Measurements from ENCODE around the gene C4orf54.

The C4orf54 gene

GRCh38 chr4:99651811-99652485, 5.7 kb downstream of the C4orf54 start:
- DNase-seq: no peak

GRCh38 chr4:99651016-99651769, 6.4 kb downstream of the C4orf54 start:
- DNase-seq: no peak

GRCh38 chr4:99649778-99650177, 7.8 kb downstream of the C4orf54 start:
- no peak for DNase-seq

GRCh38 chr4:99649208-99649607, 8.4 kb downstream of the C4orf54 start:
- no peak for DNase-seq

- DNase-seq: no peak
Observed at GRCh38 chr4:99648321-99648720, 9.3 kb downstream of the C4orf54 start.

GRCh38 chr4:99647071-99647470, 10.6 kb downstream of the C4orf54 start:
- DNase-seq: no peak

GRCh38 chr4:99645638-99646037, 12.0 kb downstream of the C4orf54 start:
- no peak for DNase-seq

- DNase-seq: no peak
Observed at GRCh38 chr4:99645036-99645435, 12.6 kb downstream of the C4orf54 start.

GRCh38 chr4:99644453-99644852, 13.2 kb downstream of the C4orf54 start:
- no peak for DNase-seq

- DNase-seq: no peak
Observed at GRCh38 chr4:99642725-99643489, 14.7 kb downstream of the C4orf54 start.

GRCh38 chr4:99640676-99641075, 17.0 kb downstream of the C4orf54 start:
- no peak for DNase-seq

- DNase-seq: no peak
Observed at GRCh38 chr4:99637174-99637573, 20.5 kb downstream of the C4orf54 start.

- no peak for DNase-seq
Observed at GRCh38 chr4:99636422-99636821, 21.2 kb downstream of the C4orf54 start.

GRCh38 chr4:99635601-99636000, 22.0 kb downstream of the C4orf54 start:
- no peak for DNase-seq

- DNase-seq: no peak
Observed at GRCh38 chr4:99634742-99635360, 22.8 kb downstream of the C4orf54 start.

- DNase-seq: no peak
Observed at GRCh38 chr4:99633772-99634171, 23.9 kb downstream of the C4orf54 start.

GRCh38 chr4:99630857-99631360, 26.7 kb downstream of the C4orf54 start:
- DNase-seq: no peak

- DNase-seq: no peak
Observed at GRCh38 chr4:99629962-99630554, 27.6 kb downstream of the C4orf54 start.

- no peak for DNase-seq
Observed at GRCh38 chr4:99628040-99628439, 29.6 kb downstream of the C4orf54 start.

GRCh38 chr4:99625369-99625768, 32.3 kb downstream of the C4orf54 start:
- DNase-seq: no peak

- DNase-seq: no peak
Observed at GRCh38 chr4:99624141-99624719, 33.4 kb downstream of the C4orf54 start.

GRCh38 chr4:99622341-99622740, 35.3 kb downstream of the C4orf54 start:
- DNase-seq: no peak

Data from activated gamma-delta T cell treated with Interleukin-2 at 50 U/mL for 16 hours (primary cell).